GM21515 (cell line): Measurements from ENCODE around the gene TMIGD2.

Experiments
- ATAC-seq: cut with Tn5 transposase; IDR thresholded peaks from one replicate; pipeline ENCODE4 v1.9.1; 2021; ENCODE audit not compliant: unreplicated experiment

The TMIGD2 gene

DNA sequence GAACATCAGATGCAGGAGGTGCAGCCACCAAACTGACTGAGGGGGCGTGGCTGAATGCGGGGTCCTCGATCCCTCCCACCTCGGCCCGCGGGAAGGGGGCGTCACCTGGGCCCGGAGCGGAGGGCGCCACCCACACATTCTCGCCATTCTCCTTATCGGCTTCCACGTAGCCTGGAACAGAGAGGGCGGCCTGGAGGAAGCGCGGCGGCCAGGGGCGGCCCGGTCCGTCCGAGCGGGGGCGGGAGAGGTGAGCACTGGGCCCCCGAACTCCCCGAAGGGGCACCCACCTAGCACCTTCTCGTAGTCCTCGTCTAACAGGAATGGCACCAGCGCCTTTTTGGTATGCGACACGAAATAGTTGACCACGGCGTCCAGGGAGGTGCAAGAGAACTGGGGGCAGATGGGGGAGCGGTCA is 24.7 kb upstream of the TMIGD2 start:
- no peak for ATAC-seq

DNA sequence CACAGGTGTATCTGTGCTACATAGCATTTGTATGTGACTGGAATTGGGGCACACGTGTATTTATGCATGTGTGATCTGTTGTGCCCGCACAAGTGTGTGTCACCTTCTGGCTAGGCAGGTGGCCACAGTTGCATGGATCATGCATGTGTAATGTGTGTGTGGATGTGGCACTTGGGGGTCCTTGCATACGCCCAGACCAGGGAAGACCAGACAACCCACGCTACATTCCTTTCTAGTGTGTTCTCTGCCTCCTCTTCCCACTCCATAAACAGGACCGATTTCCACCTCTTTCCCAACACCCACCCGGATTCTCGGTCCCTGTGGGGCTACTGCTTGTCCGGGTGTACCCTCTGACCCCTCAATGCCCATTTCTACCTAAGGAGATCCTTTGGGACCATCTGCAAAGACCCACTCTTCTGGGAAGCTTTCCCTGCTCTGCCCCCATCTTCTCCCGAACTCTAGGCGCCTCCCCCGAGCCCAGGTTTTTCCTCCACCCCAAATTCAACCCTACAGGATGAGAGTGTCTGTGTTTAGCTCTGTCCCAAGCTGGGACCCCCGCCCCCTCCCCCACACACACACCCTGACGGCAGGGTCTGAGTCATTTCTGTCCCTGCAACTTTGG is 24.1 kb upstream of the TMIGD2 start:
- ATAC-seq = no peak

DNA sequence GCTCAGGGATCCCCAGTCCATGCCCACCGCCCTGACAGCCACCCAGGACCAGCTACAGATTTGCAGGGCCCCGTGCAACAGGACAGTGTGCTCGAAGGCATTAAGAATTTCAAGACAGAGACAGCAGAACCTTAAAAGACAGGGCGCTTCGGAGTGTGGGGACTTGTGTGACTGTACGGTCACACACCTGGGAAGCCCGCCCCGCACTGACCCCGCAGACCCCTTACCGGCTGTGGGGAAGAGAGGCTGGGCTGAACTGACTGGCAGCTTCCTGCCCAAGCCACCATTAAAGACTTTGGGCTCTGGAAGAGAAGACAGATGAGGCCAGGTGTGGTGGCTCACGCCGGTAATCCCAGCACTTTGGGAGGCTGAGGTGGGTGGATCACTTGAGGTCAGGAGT is 22.0 kb upstream of the TMIGD2 start:
- ATAC-seq = no peak

DNA sequence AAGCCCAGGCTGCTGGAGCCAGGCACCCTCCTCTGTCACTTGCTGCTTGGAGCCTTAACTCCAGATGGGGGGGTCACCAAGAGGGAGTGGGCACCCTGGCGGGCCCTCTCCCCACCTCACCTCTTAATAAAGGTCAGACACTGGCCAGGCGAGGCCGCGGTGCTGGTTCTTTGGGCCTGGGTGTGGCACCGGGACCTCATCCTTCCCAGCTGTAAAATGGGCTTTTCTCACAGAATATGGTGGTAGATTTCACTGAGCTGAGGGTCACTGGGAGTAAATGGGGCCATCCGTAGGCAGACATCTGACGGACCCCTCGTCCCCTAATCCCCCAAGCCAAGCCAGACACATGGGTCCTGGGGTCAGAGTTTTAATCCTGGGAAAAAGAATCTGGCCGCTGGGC is 21.5 kb upstream of the TMIGD2 start:
- no peak for ATAC-seq

DNA sequence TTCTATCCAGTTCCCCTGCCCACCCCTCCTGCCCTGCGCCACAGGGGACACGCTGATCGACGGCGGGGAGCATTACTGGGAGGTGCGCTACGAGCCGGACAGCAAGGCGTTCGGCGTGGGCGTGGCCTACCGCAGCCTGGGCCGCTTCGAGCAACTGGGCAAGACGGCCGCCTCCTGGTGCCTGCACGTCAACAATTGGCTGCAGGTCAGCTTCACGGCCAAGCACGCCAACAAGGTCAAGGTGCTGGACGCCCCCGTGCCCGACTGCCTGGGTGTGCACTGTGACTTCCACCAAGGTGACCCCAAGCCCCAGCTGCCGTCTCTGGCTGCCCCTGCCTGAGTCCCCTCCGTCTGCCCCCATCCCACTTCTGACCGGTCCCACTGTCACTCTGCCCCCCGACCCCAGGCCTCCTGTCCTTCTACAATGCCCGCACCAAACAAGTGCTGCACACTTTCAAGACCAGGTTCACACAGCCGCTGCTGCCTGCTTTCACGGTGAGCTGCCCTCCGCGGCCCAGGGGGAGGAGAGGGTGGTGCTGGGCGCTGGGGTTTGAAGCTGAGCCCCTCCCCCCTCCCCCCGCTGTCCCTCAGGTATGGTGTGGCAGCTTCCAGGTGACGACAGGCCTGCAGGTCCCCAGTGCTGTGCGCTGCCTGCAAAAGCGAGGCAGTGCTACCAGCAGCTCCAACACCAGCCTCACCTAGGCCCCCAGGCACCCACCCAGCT is 20.9 kb upstream of the TMIGD2 start:
- no peak for ATAC-seq

DNA sequence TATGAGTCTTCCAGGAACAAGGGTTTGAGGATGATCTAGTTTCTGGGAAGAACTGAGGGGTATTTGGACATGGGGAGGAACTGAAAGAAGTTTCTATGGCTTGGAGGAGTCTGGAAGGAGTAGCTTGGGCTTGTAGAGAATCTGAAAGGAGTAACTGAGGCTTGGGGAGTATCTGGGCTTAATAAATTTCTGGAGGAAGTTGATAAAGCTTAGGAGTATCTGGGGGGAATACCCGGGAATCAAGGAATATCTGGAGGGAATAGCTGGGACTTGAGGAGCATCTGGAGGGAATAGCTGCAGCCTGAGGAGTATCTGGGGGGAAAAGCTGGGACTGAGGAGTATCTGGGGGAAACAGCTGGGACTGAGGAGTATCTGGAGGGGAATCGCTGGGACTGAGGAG is 18.2 kb upstream of the TMIGD2 start:
- ATAC-seq = no peak

DNA sequence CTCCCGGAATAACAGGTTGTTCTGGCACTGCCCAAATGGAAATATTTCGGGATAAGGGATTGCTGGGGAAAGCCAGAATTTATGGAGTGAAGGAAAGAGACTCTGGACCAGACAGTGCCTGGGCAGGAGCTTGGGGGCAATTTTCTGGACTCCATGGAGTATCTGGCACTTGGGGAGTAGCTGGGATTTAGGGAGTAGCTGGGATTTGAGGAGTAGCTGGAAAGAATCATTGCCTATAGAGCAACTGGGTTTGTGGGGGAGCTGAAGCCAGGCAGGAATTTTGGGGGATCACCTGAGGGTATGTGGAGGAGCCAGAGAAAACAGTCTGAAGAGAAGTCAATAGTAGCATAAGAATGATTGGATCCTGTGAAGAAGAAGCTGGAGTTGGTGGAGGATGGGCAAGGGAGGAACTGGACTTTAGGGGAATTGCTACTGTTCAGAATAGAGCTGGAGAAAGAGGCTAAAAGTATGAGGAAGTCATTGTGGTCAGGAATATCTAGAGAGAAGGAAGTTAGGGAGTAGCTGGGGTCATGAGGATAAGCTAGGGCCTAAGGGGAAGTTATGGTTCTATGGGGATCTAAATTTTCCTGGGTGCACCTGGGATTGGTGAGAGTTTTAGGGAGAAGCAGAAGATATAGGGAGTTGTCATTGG is 17.0 kb upstream of the TMIGD2 start:
- no peak for ATAC-seq

DNA sequence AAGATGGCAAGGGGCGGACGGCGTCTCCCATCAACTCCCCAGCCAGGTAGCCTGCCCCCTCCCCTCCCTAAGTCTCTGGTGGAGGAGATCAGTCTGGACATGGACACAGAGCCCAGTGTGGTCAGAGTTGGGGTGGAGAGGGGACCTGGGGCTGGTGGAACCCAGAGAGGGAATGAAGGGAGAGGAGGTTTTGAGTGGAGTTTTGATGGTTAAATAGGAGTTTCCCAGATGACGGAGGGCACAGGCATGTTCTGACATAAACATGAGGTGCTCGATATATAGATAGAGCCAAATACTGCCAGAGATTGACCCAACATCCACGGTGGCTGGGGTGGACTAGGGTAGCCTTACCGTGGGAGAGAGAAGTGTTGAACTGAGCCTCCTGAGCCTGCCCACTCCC is 16.3 kb upstream of the TMIGD2 start:
- no peak for ATAC-seq

DNA sequence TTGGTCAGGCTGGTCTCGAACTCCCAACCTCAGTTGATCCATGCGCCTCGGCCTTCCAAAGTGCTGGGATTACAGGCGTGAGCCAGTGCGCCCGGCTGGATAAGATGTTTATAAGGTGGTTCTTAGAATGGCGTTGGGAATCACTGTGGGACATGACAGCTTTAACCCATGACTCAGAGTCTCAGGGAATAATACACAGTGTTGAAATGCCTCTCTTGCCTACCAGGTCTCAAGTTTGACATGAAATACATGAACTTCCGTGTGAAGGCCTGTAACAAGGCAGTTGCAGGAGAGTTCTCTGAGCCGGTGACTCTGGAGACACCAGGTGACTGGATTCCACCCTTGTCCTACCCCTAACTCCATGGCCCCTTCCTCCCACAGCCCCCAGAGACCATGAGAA is 14.8 kb upstream of the TMIGD2 start:
- ATAC-seq = no peak

DNA sequence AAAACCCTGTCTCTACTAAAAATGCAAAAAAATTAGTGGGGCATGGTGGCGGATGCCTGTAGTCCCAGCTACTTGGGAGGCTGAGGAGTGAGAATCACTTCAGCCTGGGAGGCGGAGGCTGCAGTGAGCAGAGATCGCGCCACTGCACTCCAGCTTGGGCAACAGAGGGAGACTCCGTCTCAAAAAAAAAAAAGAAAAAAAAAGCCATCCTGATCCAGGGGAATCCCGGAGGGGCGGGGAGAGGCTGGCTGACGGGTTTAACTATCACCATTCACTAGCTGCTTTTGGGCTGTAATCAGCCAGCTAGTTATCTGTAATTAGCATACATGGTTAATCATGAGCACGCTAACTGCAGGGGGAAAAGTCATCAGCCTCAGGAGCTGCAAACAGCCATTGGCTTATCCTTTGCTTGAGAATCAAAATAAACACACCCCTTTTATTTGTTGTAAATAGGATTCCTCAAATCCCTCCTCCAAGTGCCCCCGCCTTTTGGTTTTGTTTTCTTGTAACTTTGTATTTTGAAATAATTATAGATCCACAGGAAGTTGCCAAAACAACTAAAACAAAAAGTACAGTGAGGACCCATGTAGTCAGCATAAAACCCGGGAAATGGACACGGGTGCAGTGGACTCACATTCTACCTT is 11.8 kb upstream of the TMIGD2 start:
- ATAC-seq = no peak

DNA sequence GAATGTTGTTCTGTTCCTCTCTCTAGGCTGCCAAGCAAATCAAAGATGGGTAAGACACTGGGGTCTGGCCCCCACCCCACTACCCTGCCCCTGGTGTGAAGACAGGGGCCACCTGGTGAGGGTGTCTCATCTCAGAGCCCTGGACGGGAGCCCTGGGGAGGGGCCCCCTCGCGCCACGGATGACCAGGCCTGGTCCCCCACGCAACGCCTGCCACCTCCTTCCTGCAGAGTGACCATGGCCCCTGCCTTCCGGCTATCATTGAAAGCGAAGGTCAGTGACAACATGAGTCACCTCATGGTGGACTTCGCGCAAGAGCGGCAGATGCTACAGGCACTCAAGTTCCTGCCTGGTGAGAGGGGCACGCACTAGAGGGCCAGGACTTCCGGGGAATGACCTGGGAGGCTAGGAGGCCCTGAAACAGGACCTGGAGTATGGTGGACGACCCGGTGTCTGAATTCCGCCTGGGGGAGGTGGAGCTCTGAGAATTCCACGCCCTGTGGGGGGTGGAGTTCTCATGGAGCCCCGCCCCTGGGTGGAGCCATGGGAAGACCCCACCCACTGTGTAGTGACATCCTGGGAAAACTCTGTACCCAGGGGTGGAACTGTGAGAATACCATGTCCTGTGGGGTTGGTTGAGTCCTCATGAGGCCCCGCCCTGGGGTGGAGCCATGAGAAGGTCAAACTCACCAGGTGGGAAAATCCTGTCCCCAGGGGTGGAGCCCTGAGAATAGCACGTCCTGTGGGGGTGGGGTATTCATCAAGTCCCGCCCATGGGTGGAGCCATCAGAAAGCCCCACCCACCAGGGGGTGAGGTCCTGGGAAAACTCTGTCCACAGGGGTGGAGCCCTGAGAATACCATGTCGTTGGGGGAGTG is 8.3 kb upstream of the TMIGD2 start:
- no peak for ATAC-seq

DNA sequence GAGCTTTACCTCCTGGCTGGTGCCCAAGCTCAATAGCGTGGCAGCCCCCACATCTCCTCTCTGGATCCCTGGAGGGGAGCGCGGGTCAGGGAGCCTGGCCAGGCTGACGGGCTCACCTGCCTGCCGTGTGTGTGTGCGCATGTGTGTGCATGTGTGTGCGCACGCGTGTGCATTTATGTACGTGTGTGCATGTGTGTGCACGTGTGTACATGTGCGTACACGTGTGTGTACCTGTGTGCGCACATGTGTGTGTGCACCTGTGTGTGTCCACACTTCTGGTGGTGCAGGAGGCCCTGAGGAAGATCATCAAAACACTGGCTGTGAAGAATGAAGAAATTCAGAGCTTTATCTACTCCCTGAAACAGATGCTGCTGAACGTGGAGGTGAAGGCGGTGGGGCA is 3.5 kb upstream of the TMIGD2 start:
- no peak for ATAC-seq

DNA sequence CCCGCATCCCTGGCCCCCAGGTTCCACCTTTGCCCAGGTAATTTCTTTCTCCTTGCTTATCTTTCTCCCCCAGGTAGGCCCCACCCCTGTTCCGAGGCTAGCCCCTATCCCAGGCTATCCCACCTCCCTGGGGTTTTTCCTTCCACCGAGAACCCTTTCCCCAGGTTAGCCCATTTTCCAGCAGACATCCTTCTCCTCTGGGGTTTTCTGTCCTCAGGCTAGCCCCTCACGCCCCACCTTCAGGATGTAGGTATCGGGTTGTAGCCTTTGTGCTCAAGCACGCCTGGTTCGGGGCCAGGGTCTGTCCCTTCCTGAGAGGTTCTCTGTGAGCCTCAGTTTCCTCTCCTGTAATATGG is 3.0 kb upstream of the TMIGD2 start:
- no peak for ATAC-seq

DNA sequence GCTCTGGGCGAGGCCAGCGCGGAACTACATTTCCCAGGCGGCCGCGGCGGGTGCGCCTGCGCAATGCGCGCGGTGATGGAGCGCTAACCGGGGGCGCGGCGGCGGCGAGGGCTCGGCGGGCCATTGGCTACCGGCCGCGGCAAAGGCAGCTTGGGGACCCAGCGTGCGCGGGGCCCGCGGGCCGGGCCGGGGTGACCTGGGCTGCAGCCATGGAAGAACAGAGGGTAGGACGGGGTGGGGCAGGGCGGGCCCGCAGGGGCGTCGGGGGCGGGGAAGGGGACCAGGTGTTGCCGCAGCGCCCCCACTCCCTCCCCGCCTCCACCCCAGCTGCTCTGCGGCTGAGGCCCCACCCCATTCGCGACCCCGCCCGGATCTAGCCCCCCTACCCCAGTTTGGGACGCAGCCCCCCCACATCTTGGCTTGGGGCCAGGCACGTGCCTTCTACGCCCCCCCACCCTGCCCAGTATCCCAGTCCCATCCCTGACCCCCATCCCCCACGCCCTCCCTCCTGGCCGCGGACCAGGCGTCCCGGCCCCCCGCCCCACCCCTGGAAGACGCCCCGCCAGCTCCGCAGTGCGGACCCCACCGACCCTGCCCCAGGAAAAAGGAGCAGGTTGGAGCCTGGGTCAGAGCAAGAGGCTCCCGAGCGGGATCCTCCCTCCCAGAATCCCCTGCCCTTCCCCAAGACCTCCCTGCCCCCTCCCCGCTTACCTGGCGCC is 2.5 kb upstream of the TMIGD2 start, which contains the start of gene FSD1:
Gene FSD1 (plus strand): TSS at position 61 of the 719 bp plus-strand sequence. CDS start 149 bp downstream, at position 210.
- no peak for ATAC-seq

DNA sequence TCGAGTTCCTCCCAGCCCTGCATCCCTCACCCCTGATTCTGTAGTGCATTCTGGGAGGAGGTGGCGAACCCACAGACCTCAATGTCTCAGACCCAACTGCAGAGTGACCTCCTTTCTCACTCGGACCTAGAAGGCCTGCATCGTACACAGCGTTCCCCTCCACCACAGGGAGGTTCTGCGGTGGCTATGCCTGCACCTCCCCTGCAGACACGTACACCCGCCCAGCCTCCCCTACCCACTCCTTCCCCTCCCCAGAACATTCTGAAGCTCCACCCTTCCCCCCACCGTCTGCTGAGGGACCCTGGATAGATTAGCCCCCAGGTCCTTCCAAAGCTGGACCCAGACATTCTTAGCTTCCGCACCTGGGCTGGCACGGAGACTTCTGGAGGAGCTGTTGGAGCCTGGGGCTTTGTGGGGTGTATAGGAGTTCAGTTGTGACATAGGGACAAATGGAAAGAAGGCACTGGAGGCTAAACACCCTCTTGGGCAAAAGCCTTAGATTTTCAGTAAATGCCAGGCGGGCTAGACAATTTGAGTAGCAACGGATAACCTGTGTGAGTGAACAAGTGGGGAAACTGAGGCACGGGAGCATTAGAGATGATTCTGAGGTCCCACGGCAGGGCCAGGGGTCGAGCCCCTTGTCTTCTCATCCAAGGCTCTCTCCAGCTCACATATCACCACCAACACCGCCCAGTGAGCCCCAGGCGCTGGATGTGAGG is 1.8 kb upstream of the TMIGD2 start:
- no peak for ATAC-seq

DNA sequence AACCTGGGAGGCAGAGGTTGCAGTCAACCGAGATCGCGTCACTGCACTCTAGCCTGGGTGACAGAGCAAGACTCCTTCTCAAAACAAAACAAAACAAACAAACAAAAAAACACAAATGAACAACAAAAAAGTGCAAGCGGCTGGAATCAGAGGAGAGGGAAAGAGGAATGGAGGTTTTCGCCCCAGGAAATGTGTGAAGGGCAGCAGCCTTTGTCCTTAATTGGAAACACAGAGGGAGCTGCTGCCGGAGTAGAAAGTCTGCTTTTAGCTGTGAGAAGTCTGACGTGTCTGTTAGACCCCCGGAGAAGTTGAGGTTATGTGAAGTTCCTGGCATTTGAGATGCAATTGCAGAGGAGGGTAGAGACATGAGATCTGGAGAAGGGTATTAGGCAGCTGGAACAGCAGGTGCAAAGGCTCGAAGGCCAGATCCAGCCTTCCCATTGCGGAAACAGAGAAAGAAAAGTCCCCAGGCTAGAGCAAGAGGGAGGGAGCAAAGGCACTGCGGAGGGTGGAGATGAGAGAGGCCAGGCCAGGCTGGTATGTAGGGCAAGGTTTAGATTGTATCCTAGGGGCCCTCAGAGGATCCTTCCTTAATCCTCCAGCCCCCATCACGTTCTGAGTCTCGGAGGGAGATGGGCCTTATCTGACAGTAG is 473 bp downstream of the TMIGD2 start:
- no peak for ATAC-seq

DNA sequence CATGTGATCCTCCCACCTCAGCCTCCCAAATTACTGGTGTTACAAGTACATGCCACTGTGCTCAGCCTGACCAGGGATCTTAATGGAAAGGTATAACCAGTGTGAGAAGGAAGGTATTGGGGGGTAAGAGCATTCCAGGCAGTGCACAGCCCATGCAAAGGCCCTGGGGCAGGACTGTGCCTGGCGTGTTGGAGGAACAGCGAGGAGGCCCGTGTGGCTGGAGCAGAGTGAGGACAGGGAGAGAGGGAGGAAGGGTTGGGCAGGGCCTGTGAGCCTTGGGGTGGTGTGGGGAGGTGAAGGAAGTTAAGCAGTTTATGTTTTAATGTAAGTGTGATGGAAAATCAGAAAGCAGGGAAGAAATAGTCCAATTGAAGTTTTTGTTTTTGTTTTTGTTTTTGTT is 1.6 kb downstream of the TMIGD2 start:
- no peak for ATAC-seq

DNA sequence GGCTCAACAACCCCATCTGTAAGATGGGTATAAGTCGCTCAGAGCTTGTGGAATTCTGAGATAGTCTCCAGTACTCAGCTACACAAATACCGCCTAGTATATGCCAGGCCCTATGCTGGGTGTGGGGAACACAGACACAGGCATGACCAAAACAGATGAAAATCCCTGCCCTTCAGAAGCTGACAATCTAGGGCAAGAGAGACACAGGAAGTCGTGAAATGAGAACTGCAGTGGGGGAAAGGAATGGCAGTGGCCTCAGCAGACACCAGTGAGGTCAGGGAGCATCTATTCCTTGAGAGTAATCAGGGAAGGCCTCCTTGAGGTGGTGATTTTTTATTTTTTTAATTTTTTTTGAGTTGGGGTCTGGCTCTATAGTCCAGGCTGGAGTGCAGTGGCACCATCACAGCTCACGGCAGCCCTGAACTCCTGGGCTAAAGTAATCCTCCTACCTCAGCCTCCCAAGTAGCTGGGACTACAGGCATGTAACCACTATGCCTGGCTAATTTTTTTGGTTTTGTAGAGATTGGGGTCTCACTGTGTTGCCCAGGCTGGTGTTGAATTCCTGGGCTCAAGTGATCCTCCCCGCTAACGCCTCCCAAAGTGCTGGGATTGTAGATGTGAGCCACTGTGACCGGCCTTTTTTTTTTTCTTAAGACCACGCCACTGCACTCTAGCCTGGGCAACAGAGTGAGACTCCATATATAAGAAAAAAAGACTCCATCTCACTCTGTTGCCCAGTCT is 3.2 kb downstream of the TMIGD2 start:
- ATAC-seq = no peak
